Measurements from ENCODE around the gene FBXW7. TPM values are rescaled to one million over a fixed set of nuclear protein-coding genes. Genes with fewer than 3 reads are reported as not detected.

Gene FBXW7
- total RNA-seq, 2 donors from 2014 or later: 29.3 to 29.5 TPM

DNA sequence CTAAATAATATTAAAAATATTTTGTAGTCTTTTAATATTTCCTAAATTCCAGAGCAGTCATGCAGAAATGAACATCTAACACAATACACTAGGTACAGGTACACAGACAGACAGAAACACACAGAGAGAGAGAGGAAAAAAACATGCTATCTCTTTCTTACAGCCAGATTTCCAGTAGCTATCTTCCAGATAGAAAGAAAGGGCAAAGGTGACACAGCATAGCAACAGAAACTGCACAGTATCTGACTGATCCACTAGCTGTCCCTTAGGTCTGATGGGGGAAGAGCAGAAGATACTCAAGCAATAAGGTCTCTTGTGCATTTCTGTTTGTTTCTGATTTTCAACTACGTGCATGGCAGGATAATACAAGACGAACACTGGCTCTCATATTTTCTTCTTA is 7.8 kb downstream of the FBXW7 start:
- no peak overlapping the region for H3K4me3 ChIP-seq
- H3K27me3 ChIP-seq: no peaks in the 10 kb centered on the region

GRCh38 chr4:152525878-152526277 is 10.0 kb downstream of the FBXW7 start:
- intact Hi-C loops (cut with DNase I): no loop called here

More for the DNA sequence above, 7.8 kb downstream of the FBXW7 start:
- Histone ChIP-seq H3K4me1 (peaks cover 4% of the 10 kb centered on the region), H3K9me3 (no peaks in the 10 kb centered on the region), H3K9ac (ENCODE audit: low read depth in 2 of 2, low read length in 2 of 2) (no peak overlapping the region), H3K27ac (no peak overlapping the region), H3K36me3 (no peaks in the 10 kb centered on the region)
- DNase-seq: no peak
- intact Hi-C loops (cut with DNase I): no loop called here
- no peak for TF ChIP-seq CTCF (IDR thresholded peaks at IDR 0.05)

GRCh38 chr4:152524427-152524826 is 11.5 kb downstream of the FBXW7 start:
- H3K4me3 ChIP-seq: no peak overlapping the region
- H3K9ac ChIP-seq (ENCODE audit: low read depth in 2 of 2, low read length in 2 of 2): no peak overlapping the region
- TF ChIP-seq CTCF (IDR thresholded peaks at IDR 0.05): no peak
- no peak for DNase-seq
- no peaks in the 10 kb centered on the region for H3K27me3 ChIP-seq
- H3K36me3 ChIP-seq: no peaks in the 10 kb centered on the region
- no peaks in the 10 kb centered on the region for H3K9me3 ChIP-seq
- H3K27ac ChIP-seq: no peak overlapping the region
- H3K4me1 ChIP-seq: no peaks in the 10 kb centered on the region
- intact Hi-C loops (cut with DNase I): no loop called here

More at GRCh38 chr4:152525878-152526277, 10.0 kb downstream of the FBXW7 start:
- Histone ChIP-seq H3K9ac (ENCODE audit: low read depth in 2 of 2, low read length in 2 of 2) (no peak overlapping the region), H3K4me1 (no peaks in the 10 kb centered on the region), H3K27me3 (no peaks in the 10 kb centered on the region), H3K4me3 (no peak overlapping the region), H3K9me3 (no peaks in the 10 kb centered on the region), H3K27ac (no peak overlapping the region), H3K36me3 (no peaks in the 10 kb centered on the region)
- TF ChIP-seq CTCF (IDR thresholded peaks at IDR 0.05): no peak
- DNase-seq: no peak

GRCh38 chr4:152523731-152524130 is 12.2 kb downstream of the FBXW7 start:
- Histone ChIP-seq H3K4me3 (no peak overlapping the region), H3K27me3 (no peaks in the 10 kb centered on the region), H3K9me3 (no peaks in the 10 kb centered on the region), H3K9ac (ENCODE audit: low read depth in 2 of 2, low read length in 2 of 2) (no peak overlapping the region), H3K4me1 (no peaks in the 10 kb centered on the region), H3K27ac (no peak overlapping the region), H3K36me3 (no peaks in the 10 kb centered on the region)
- intact Hi-C loops (cut with DNase I): no loop called here
- TF ChIP-seq CTCF (IDR thresholded peaks at IDR 0.05): no peak
- DNase-seq: no peak

- intact Hi-C loops (cut with DNase I): no loop called here
Measured at GRCh38 chr4:152522754-152523153, 13.1 kb downstream of the FBXW7 start.

More at GRCh38 chr4:152522754-152523153, 13.1 kb downstream of the FBXW7 start:
- Histone ChIP-seq H3K27me3 (no peaks in the 10 kb centered on the region), H3K36me3 (no peaks in the 10 kb centered on the region), H3K27ac (no peak overlapping the region), H3K9me3 (no peaks in the 10 kb centered on the region), H3K9ac (ENCODE audit: low read depth in 2 of 2, low read length in 2 of 2) (no peak overlapping the region), H3K4me1 (no peaks in the 10 kb centered on the region), H3K4me3 (no peak overlapping the region)
- no peak for TF ChIP-seq CTCF (IDR thresholded peaks at IDR 0.05)
- no peak for DNase-seq

Data from colonic mucosa (tissue), 4 donors.